Trophoblast cell (in vitro differentiated cells and primary cell): ENCODE results near the gene ABCC4.

Experiments used
- DNase-seq, 2 donors: peaks; one replicate each; pipeline ENCODE4 v3.0.0-alpha.2; 2016
- H2AFZ ChIP-seq: 2 replicates; pipeline ENCODE4 v1.6.1; 2013; ENCODE audit warnings: low read length, moderate library complexity, mild to moderate bottlenecking; ENCODE audit not compliant: insufficient read depth, poor library complexity
- H2AK5ac ChIP-seq: 2 replicates; pipeline ENCODE4 v1.6.1; 2013; ENCODE audit warnings: mild to moderate bottlenecking, low read length
- H2BK120ac ChIP-seq: 2 replicates; pipeline ENCODE4 v1.6.1; 2013; ENCODE audit warnings: low read length, mild to moderate bottlenecking, moderate library complexity; ENCODE audit not compliant: insufficient read depth, poor library complexity
- H2BK12ac ChIP-seq: 2 replicates; pipeline ENCODE4 v1.6.1; 2013; ENCODE audit warnings: mild to moderate bottlenecking, low read length, moderate library complexity
- H2BK5ac ChIP-seq: 2 replicates; pipeline ENCODE4 v1.6.1; 2013; ENCODE audit warnings: low read length, low read depth, moderate library complexity, mild to moderate bottlenecking; ENCODE audit not compliant: poor library complexity
- H3K14ac ChIP-seq: 2 replicates; pipeline ENCODE4 v1.6.1; 2013; ENCODE audit warnings: mild to moderate bottlenecking, low read length
- H3K18ac ChIP-seq: 2 replicates; pipeline ENCODE4 v1.6.1; 2013; ENCODE audit warnings: mild to moderate bottlenecking, low read length
- H3K23ac ChIP-seq: 2 replicates; pipeline ENCODE4 v1.6.1; 2013; ENCODE audit warnings: low read length
- H3K27ac ChIP-seq: 2 replicates; pipeline ENCODE4 v1.5.1; 2013; ENCODE audit warnings: low read depth, mild to moderate bottlenecking, inconsistent platforms, low read length, moderate library complexity
- H3K27me3 ChIP-seq: 2 replicates; pipeline ENCODE4 v1.6.1; 2013; ENCODE audit warnings: inconsistent platforms, mild to moderate bottlenecking, low read length, moderate library complexity; ENCODE audit not compliant: insufficient read depth
- H3K36me3 ChIP-seq, 2 experiments: 1 replicate in 1 of 2; 2 replicates in 1 of 2; pipeline ENCODE4 v1.6.1; 2013; ENCODE audit warnings: low read length in 2 of 2, mild to moderate bottlenecking in 2 of 2, moderate library complexity in 1 of 2; ENCODE audit not compliant: insufficient read depth in 2 of 2, control insufficient read depth in 1 of 2
- H3K4ac ChIP-seq: 2 replicates; pipeline ENCODE4 v1.6.1; 2013; ENCODE audit warnings: low read depth, mild to moderate bottlenecking, low read length, moderate library complexity
- H3K4me1 ChIP-seq, 2 experiments: 1 replicate in 1 of 2; 2 replicates in 1 of 2; pipeline ENCODE4 v1.6.1; 2013; ENCODE audit warnings: low read length in 2 of 2, mild to moderate bottlenecking in 2 of 2, moderate library complexity in 1 of 2; ENCODE audit not compliant: insufficient read depth in 2 of 2, control insufficient read depth in 1 of 2
- H3K4me2 ChIP-seq: 2 replicates; pipeline ENCODE4 v1.6.1; 2013; ENCODE audit warnings: inconsistent platforms, mild to moderate bottlenecking, low read length, moderate library complexity
- H3K4me3 ChIP-seq: 2 replicates; pipeline ENCODE4 v1.5.1; 2013; ENCODE audit warnings: mild to moderate bottlenecking, low read depth, low read length, inconsistent platforms
- H3K79me1 ChIP-seq: one replicate; pipeline ENCODE4 v1.6.1; 2013; ENCODE audit warnings: low read length
- H3K79me2 ChIP-seq: 2 replicates; pipeline ENCODE4 v1.6.1; 2013; ENCODE audit warnings: low read length, mild to moderate bottlenecking; ENCODE audit not compliant: control insufficient read depth, insufficient read depth, poor library complexity
- H3K9ac ChIP-seq: 2 replicates; pipeline ENCODE4 v1.6.1; 2013; ENCODE audit warnings: mild to moderate bottlenecking, low read length
- H3K9me3 ChIP-seq: 2 replicates; pipeline ENCODE4 v1.6.1; 2013; ENCODE audit warnings: low read depth, mild to moderate bottlenecking, control low read depth, inconsistent platforms, low read length; ENCODE audit not compliant: insufficient read depth
- H4K12ac ChIP-seq: 2 replicates; pipeline ENCODE4 v1.6.1; 2013; ENCODE audit warnings: low read depth, mild to moderate bottlenecking, low read length, moderate library complexity
- H4K8ac ChIP-seq: 2 replicates; pipeline ENCODE4 v1.6.1; 2013; ENCODE audit warnings: low read depth, mild to moderate bottlenecking, low read length, moderate library complexity
- H4K91ac ChIP-seq: one replicate; pipeline ENCODE4 v1.6.1; 2013; ENCODE audit warnings: low read depth, mild to moderate bottlenecking, low read length, moderate library complexity
- WGBS: extraction: QIAGEN DNeasy Blood & Tissue Kit; methylation state at CpG from one replicate; pipeline ENCODE4 v1.1.7; 2013; ENCODE audit warnings: missing lambda C conversion rate; ENCODE audit not compliant: insufficient read length, insufficient coverage; ENCODE audit errors: extremely low coverage; 5-methylcytosine and 5-hydroxymethylcytosine counted together

Gene ABCC4

DNA sequence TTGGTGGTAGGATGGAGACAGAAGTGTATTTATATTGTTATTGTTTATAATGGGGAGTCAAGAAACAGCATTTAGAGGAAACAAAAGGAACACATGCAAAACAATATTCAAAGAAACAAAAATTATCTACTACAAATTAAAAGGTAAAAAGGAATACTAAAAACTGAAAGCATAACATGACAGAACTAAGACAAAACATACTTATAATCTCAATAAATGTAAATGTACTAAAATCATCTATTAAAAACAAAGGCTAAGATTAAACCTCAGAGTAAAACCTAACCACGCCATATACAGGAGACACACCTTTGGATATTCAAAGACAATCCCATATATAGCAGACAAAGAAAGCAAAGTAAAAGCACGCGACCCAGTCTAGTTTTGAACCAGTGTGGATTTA, 273.6 kb downstream of the ABCC4 start:
- Histone ChIP-seq H3K79me2 (no peaks in the 10 kb centered on the region), H4K12ac (no peak overlapping the region), H2AFZ (no peak overlapping the region), H3K4me2 (no peak overlapping the region), H2AK5ac (no peak overlapping the region), H3K27ac (no peak overlapping the region), H3K4ac (no peak overlapping the region), H3K36me3 (no peaks in the 10 kb centered on the region), H3K9me3 (no peaks in the 10 kb centered on the region), H2BK5ac (no peak overlapping the region), H4K8ac (no peak overlapping the region), H3K4me1 (peaks cover 0 to 2% of the 10 kb centered on the region in 2 experiments), H4K91ac (no peak overlapping the region), H3K18ac (no peak overlapping the region), H3K14ac (no peak overlapping the region), H3K23ac (no peak overlapping the region), H2BK12ac (no peak overlapping the region), H2BK120ac (no peak overlapping the region), H3K4me3 (no peak overlapping the region), H3K27me3 (no peaks in the 10 kb centered on the region), H3K79me1 (no peaks in the 10 kb centered on the region), H3K9ac (no peak overlapping the region)
- no peak for DNase-seq
- no CpG with 5 or more reads among the region's 3 CpGs for WGBS

DNA sequence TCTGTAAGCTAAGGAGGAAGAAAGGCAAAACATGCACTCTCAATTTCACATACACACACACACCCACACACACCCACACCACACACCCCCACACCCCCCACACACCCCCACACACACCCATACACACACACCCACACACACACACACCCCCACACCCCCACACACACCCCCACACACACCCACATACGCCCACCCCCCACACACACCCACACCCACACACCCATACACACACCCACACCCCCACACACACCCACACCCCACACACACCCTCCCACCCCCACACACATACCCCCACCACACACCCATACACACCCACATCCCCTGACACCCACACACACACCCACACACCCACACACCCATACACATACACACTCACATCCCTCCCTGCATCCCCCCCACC, 276.1 kb downstream of the ABCC4 start:
- H3K4ac ChIP-seq: no peak overlapping the region
- no peak overlapping the region for H2BK120ac ChIP-seq
- no peak overlapping the region for H3K4me3 ChIP-seq
- H3K4me2 ChIP-seq: no peak overlapping the region
- H3K27me3 ChIP-seq: no peaks in the 10 kb centered on the region
- WGBS: no CpG with 5 or more reads among the region's 1 CpG
- no peak overlapping the region for H4K8ac ChIP-seq
- no peaks in the 10 kb centered on the region for H3K36me3 ChIP-seq
- H3K27ac ChIP-seq: no peak overlapping the region
- H3K23ac ChIP-seq: no peak overlapping the region
- DNase-seq: no peak
- no peak overlapping the region for H3K14ac ChIP-seq
- H4K12ac ChIP-seq: no peak overlapping the region
- peaks cover 0 to 2% of the 10 kb centered on the region in 2 experiments for H3K4me1 ChIP-seq
- no peak overlapping the region for H2AFZ ChIP-seq
- no peaks in the 10 kb centered on the region for H3K9me3 ChIP-seq
- no peak overlapping the region for H3K18ac ChIP-seq
- no peak overlapping the region for H4K91ac ChIP-seq
- H3K79me2 ChIP-seq: no peaks in the 10 kb centered on the region
- H3K9ac ChIP-seq: no peak overlapping the region
- H2BK12ac ChIP-seq: no peak overlapping the region
- no peak overlapping the region for H2BK5ac ChIP-seq
- H2AK5ac ChIP-seq: no peak overlapping the region
- no peaks in the 10 kb centered on the region for H3K79me1 ChIP-seq

DNA sequence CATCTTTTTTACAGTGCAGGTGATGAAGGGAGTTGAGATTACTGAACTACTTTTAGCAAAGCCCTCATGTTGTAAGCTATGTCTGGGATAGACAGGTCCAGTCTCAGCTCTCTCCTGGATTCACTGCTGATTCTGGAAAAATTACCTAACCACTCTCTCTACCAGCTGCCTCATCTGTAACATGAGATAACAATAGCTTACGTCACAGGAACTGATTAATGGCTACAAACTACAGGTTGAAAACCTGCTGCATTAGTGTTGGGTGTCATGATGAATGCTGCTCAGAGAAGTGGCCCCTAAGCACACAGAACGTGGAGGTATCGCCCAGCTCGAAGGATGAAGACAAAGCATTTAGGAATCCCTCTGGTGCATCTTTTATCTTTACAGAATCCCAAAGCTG, 277.8 kb downstream of the ABCC4 start:
- no peak overlapping the region for H3K18ac ChIP-seq
- no peak overlapping the region for H3K14ac ChIP-seq
- WGBS: no CpG with 5 or more reads among the region's 4 CpGs
- H2BK12ac ChIP-seq: no peak overlapping the region
- no peak overlapping the region for H3K4me2 ChIP-seq
- H3K4me3 ChIP-seq: no peak overlapping the region
- H3K79me2 ChIP-seq: no peaks in the 10 kb centered on the region
- no peak overlapping the region for H3K27ac ChIP-seq
- H4K91ac ChIP-seq: no peak overlapping the region
- no peak overlapping the region for H2BK120ac ChIP-seq
- no peaks in the 10 kb centered on the region for H3K79me1 ChIP-seq
- no peak overlapping the region for H4K8ac ChIP-seq
- H3K23ac ChIP-seq: no peak overlapping the region
- no peak overlapping the region for H3K9ac ChIP-seq
- H3K36me3 ChIP-seq: no peaks in the 10 kb centered on the region
- H4K12ac ChIP-seq: no peak overlapping the region
- no peak overlapping the region for H2AK5ac ChIP-seq
- H3K4me1 ChIP-seq: peaks cover 0 to 2% of the 10 kb centered on the region in 2 experiments
- no peak overlapping the region for H2AFZ ChIP-seq
- no peak overlapping the region for H2BK5ac ChIP-seq
- no peaks in the 10 kb centered on the region for H3K9me3 ChIP-seq
- H3K27me3 ChIP-seq: no peaks in the 10 kb centered on the region
- no peak overlapping the region for H3K4ac ChIP-seq
- no peak for DNase-seq

DNA sequence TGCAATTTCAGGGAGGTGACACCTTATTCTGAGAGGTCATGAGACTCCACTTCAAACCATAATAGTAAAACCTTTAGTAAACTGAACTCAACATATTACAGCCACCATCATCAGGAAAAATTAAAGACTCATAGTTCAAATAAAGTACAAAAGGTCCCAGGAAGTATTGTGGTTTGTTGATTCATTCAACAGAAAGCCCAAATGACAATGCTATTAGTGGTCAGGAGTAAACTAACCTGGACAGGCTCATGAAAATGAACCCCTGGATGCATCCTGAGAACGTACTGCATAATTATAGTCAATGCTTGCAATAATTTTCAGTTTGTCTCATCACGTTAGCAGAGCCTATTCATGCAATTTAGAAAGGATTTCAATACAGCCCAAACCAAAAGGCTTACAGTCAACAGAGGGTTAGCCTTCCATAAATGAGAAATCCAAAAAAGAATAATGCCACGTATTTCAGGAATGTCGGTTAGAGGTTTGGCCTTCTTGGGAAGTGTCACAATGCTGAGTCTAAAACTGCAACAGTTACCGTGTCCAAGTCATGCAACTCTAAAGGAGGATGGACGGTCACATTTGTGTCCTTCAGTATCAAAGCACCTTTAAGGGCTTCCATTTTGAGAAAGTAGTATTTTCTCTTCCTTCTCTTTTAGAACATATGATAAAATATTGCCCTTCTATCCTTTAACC, 280.8 kb downstream of the ABCC4 start:
- H3K27ac ChIP-seq: no peak overlapping the region
- H3K27me3 ChIP-seq: no peaks in the 10 kb centered on the region
- no peak overlapping the region for H2AFZ ChIP-seq
- H3K79me1 ChIP-seq: no peaks in the 10 kb centered on the region
- no peak overlapping the region for H4K8ac ChIP-seq
- H2BK5ac ChIP-seq: no peak overlapping the region
- H3K4me1 ChIP-seq: peaks cover 0 to 2% of the 10 kb centered on the region in 2 experiments
- no peak overlapping the region for H3K4me2 ChIP-seq
- H4K12ac ChIP-seq: no peak overlapping the region
- H3K4ac ChIP-seq: no peak overlapping the region
- no peak overlapping the region for H3K14ac ChIP-seq
- H3K9ac ChIP-seq: no peak overlapping the region
- H3K23ac ChIP-seq: no peak overlapping the region
- H3K9me3 ChIP-seq: no peaks in the 10 kb centered on the region
- H2BK12ac ChIP-seq: no peak overlapping the region
- no peak overlapping the region for H3K18ac ChIP-seq
- no peak overlapping the region for H2BK120ac ChIP-seq
- WGBS: no CpG with 5 or more reads among the region's 6 CpGs
- DNase-seq: no peak
- H3K4me3 ChIP-seq: no peak overlapping the region
- no peak overlapping the region for H4K91ac ChIP-seq
- no peak overlapping the region for H2AK5ac ChIP-seq
- H3K36me3 ChIP-seq: no peaks in the 10 kb centered on the region
- no peaks in the 10 kb centered on the region for H3K79me2 ChIP-seq
